CD1c-positive myeloid dendritic cell (primary cell): ENCODE measurements around the gene KCNK10.

Source experiments
- DNase-seq: peaks from one replicate; pipeline ENCODE4 v3.0.0-alpha.2; 2016; ENCODE audit errors: extremely low spot score

KCNK10 gene

DNA sequence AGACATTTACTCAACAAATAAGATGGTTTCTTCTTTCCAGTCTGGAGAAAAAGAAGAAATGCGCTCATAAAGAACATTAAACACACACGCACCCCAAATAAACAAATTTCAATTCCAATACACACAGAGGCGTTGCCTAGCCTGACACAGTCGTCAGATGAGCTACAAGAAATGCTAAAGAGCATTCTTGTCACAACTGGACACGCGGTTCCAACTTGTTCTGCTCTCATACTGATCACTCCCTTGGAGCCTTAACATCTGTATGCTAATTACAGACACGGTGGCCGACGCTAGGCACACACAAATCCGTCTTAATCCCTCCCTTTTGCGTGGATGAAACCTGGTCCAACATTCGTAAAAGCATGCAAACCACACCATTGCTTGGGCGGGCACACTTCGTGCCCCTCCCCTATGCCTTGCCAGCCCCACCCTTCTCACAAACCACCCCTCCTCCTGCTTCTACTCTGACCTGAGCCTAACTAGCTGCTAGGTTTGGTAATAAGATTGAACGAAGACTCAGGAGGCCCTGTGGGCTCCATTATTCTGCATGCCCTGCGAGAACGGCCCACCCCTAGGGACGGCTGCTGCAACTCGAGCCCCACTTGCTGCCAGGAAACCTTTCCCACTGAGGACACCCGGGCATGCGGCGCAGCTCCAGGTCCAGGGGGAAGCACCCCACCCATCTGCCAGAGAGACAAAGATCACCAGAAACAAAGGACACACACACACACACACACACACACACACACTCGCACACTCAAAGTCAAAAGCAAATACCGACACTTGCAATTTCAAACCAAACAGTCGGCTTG, 1.2 kb downstream of the KCNK10 start:
- DNase-seq, result no peak

DNA sequence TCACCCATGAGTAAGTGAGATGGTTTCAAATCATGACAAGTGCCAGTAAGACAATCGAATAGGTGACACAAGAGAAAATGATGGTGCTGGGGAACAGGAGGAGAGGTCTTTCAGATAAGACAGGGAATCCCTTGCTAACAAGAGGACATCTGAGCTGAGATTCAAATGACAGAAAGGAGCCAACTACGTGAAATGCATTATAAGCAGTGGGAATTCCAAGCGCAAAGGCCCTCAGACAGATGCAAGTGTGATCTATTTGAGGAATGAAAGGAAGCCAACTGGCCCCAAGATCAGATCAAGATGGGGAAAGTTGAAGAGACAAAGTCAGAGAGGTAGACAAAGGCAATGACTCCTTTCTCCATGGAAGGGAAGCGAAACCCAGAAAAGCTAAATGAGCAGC, 4.7 kb downstream of the KCNK10 start:
- no peak for DNase-seq

DNA sequence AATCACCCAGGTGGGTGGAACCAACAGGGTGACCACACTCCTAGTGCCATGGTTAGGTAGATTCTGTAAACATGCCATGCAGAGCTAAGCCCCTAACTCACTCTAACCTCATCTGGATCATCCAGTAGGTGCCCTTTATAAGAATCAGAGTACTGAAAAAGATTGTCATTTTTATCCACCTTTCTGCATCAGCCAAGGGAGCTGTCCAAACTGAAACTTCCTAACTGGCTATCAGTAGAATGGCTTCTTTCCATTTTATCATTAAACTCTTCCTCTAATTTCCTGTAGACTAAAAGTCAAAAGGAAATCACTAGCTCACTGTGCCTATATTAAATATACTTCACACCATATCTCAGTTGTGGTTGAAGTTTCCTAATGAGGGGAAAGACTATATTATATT, 6.5 kb downstream of the KCNK10 start:
- no peak for DNase-seq

DNA sequence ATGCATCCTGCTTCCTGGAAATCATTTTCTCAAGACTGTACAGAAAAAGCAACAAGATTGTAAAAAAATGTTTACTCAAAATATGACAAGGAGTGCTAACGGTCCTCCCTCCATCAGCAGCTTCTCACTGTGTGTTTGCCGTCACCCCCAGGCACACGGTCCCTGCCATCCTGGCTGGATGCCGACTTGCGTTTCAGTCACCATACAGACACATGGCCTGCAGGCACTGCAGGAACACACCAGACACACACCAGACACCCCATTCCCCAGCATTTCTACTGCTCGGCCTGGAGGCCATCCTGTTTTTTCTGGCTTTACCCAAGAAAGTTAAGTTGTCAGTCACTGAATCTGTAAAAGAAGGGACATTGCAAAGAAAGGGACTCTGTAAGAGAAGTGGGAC, 10.8 kb downstream of the KCNK10 start:
- no peak for DNase-seq

DNA sequence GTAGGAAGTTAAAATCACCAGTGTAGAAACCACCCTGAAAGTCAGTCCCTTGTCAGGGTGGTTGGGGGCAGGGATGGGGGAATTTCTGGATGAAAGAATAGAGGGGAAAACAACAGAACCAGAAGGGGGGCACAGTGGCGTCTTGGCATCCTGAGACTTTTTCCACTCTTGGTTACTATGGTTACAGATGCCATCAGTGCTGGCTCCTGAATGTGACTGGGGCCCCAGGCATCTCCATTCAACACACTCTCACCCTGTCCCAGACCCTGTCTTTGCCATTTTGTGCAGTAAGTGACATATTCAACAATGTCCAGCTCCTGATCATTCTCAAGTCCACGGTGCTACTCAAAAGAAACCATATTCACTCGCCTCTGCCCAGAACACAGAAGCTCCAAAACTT, 11.3 kb downstream of the KCNK10 start:
- no peak for DNase-seq

DNA sequence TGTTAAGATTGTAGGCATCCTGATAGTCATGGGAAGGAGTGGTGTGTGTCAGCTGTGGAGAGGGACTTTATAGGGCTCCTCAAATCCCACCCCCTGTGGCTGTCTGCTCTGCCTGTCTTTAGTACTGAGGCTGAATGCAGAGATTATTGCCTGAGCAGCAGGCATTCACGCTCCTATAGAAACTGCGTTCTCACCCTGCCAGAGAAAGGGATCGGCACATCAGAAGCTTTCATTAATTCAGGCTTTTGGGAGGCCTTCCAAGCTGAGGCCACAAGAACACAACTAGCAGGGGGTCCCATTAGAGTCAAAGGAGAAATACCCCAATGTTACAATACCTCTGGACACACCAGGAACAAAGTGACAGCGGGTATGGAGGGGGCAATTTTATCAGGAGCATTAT, 12.6 kb downstream of the KCNK10 start:
- no peak for DNase-seq

DNA sequence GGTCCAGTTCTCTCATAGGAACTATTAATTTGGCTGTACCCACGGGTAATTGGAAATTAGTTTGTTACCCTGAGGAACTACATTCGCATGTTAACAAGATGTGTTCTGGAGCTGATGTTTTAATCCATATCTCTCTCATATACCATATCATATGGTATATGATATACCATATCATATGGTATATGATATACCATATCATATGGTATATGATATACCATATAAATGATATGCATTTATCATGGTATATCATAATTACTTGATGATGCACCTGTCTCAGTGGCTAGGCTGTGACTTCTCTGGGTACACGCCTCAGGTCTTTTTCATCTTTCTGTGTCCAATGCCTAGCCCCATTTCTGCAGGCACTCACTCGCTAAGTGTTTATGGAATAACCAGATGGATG, 13.0 kb downstream of the KCNK10 start:
- no peak for DNase-seq

DNA sequence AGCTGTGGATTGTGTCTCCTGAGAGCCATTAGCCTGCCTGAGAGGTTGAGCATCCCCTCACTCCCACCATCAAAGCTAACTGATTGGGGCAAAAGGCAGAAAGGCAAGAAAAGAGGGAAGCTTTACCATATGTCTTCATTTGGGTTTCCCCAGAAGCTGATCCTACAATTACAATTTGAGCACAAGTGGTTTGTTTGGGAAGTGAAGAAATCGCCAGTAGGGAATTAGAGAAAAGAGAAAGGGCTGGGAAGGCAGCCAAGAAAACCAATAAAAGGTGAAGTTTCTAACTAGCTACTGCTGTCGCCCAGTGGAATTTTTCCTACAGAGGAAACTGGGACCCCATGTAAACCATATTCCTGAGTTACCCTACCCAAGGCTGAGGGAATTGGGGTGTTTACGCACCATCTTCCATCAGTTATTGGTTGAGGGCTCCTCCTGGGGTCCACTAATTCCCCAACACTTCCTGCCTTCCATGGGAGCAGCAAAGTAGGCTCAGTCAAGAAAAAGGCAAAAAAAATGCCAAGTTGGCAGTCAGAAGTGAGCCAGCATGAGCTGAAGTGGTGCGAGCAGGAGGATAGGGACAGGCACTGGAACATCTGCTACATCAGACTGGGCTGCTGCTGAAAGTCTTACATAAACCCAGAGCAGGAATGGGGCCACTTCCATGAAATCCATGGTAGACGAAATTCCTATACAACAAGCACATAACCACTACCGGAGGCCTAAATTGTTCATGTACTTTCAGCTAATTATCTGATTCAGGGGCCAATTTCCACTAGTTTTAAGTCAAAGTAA, 17.3 kb downstream of the KCNK10 start:
- no peak for DNase-seq

DNA sequence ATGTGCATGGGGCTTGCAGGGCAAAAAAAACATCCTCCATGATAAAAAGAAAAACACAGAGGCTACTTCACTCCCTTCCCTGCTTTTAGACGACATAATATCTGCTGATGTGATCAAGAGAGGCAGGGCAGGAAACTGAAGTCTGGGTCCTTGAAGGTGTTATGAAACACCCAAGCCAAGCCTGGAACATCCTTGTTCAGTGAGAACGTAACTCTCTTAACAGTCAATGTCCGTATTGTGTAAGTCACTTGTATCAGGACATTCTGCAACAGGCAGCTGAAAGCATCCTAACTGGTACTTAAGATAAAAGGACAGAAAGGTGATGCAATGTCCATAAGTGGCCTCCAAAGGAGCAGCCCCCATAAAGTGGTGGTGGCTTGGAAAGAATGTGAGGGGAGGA, 20.0 kb downstream of the KCNK10 start:
- no peak for DNase-seq

DNA sequence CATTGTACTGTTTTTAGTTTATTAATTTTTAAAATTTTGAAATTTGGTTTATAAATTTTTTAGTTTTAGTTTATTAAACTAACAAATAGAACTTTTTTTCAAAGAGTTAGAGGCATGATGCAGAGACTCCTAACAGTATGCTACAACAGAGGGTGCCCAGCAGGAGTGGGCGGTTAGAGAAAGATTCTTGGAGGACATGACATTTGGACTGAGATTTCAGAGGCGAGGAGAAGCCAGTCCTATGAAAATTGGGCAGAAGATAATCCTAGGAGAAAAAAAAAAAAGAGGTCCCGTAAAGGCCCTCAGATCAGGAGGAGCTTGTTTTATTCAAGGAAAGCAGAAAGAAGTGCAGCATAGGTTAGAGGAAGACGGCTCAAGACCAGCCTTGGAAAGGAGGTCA, 21.7 kb downstream of the KCNK10 start:
- DNase-seq, result no peak

DNA sequence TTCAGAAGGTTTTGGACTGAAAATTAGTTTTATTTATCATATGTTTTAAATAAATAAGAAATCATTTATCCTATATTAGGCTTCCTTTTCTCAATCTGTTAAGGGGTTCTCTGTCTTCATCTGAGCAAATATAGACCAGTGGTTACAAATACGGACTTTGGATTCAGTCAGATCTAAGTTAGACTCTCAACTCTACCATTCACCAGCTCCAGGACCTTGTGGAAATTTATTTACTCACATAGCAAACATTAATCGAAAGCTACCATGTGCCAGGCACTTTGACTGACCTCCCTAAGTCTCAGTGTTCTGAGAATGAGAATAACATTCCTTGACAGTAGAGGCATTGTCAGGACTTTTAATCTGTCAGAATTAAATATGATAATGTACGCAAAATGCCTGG, 22.3 kb downstream of the KCNK10 start:
- no peak for DNase-seq

DNA sequence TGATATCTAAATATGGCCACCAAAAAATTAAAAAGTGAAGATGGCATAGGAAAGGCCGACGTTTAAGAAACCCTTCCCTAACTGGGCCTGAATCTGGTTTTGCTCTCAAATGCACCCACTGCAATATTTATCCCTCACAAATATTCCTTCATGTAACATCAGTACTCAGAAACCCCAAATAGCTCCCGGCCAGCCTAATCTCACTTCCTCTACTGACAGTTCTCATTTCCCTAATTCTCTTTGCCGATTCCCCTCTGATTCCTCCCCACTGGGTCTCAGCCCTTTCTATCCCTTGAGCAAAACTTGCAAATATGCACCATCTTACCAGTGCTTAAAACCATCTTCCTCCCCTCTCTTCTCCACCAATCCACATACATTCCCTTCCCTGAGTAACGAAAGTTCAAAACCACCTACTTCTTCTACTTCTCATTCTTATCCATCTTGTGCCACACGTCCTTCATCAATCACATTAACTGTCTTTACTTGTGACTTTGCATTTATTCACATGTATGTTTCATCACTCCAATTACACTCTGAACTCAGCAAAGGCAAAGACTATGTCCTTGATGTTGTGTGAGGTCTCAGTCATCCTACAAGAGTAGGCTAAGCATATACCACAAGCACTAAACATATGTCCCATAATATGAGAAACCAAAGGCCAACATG, 23.1 kb downstream of the KCNK10 start:
- peak; percentile 75 for DNase-seq

DNA sequence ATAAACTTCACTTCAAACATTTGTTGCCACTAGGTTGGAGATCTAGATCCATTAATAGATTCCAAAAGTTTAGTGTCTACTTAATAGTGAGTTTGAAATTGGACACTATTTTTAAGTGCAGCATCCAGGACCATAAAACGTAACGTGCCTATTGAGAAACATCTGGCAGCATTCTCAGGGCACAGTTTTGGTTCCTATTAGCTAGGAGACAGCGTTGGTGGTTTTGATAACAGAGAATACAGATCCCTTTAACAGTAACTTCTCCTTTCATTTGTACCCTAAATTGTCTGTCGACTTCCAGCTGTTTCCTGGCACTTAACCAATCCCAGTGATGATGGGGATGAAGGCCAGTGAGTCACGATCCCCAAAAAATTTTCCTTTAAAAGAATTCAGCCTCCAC, 25.8 kb downstream of the KCNK10 start:
- DNase-seq, result peak; percentile 77

DNA sequence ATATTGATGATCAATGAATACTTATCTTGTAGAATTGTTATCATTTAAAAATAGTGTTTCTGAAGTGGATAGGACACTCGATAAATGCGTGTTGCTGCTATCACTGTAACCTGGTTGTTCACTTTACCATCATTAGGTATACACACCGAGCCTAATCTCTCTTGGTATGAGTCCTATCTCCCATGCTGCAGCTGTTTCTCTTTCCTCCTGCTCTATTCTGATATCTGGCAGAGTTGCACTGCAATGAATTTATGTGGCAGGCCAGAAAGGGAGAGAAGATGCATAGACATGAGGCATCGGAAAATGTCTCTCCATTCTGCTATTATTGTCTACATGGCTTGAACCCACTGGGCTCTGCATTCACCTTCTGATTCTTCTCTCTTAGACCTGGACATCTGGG, 26.7 kb downstream of the KCNK10 start:
- no peak for DNase-seq

DNA sequence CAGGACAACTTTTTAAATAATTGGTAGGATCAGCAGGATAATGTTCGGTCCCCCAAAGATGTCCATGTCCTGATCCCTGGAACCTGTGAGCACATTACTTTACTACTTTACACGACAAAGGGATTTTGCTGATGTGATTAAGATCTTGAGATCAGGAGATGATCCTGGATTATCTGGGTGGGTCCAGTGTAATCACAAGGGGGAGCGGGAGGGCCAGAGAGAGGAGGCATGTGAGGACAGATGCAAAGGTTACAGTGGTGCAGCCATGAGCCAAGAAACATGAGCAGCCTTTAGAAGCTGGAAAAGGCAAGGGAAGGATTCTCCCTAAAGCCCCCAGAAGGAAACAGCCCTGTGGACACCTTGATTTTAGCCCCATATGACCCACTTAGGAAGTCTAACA, 33.1 kb downstream of the KCNK10 start:
- no peak for DNase-seq

DNA sequence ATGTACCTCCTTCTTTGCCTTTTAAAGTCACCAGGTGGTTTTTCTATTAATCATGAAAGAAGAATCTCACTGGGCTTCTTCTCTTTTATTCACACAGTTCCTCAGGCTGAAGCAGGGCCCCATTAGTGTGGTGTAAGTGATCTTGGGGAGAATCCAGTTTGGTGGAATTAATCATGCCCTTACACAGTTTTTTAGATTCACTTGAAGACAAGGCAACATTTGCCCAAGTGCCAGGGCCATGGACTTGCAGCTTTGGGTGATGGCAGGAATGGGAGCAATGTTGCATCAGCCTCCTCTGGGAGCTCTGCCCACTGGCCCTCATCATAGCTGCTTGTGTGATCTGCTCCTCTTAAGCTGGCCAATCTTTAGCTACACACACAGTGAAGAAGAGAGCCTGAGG, 33.8 kb downstream of the KCNK10 start:
- no peak for DNase-seq

DNA sequence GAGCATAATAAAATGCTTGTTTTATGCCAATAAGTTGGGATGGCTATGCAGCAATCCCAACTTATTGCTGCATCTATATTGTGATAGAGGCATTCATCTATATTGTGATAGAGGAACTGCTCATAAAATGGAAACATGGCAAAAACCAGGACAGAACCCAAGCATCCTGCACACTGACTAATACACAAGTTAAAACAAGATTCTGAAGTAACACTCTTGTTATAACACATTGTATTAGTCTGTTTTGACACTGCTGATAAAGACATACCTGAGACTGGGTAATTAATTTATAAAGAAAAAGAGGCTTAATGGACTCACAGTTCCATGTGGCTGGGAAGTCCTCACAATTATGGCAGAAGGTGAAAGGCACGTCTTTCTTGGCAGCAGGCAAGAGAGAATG, 36.8 kb downstream of the KCNK10 start:
- DNase-seq, result no peak

DNA sequence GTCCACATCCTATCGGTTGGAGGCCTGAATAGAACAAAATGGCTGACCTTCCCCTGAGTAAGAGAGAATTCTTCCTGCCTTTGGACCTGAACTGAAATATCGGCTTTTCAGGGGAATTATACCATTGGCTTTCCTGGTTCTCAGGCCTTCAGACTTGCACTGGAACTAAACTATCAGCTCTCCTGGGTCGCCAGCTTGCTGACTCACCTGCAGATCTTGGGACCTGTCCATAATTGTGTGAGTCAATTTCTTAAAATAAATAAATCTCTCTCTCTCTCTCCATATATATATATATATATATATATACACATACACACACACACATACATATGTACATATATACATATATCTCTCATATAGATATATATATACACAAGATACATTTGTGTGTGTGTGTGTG, 41.6 kb downstream of the KCNK10 start:
- DNase-seq, result no peak

DNA sequence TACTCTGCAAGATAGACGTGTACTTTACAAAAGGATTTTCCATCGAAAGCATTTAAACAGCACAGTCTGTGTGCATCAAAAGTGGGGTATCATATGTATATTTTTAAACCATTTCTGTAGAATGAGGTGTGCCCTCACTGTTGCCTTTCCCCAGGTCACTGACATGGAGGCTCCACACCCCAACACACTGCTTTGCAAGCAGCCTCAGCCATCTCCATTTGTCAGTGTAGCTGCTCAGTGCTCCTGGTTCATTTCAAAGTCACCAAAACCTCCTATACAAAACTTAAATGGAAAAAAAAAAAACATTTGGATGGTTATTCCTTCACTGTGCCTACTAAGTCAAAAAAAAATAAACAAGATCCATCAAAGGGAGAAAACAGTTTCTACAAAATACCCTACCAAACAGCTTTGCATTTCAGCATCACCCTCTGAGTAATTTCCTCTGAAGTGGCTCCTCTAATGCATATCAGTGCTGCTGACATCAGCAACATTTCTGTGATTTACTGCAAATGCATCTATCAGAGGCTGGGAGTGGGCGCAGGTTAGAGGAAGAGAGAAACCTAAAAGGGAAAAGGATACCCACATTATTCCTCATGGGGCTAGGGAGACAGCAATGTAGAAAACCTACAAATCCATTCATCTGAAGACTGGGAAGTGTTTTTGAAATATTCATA, 46.0 kb downstream of the KCNK10 start:
- no peak for DNase-seq

DNA sequence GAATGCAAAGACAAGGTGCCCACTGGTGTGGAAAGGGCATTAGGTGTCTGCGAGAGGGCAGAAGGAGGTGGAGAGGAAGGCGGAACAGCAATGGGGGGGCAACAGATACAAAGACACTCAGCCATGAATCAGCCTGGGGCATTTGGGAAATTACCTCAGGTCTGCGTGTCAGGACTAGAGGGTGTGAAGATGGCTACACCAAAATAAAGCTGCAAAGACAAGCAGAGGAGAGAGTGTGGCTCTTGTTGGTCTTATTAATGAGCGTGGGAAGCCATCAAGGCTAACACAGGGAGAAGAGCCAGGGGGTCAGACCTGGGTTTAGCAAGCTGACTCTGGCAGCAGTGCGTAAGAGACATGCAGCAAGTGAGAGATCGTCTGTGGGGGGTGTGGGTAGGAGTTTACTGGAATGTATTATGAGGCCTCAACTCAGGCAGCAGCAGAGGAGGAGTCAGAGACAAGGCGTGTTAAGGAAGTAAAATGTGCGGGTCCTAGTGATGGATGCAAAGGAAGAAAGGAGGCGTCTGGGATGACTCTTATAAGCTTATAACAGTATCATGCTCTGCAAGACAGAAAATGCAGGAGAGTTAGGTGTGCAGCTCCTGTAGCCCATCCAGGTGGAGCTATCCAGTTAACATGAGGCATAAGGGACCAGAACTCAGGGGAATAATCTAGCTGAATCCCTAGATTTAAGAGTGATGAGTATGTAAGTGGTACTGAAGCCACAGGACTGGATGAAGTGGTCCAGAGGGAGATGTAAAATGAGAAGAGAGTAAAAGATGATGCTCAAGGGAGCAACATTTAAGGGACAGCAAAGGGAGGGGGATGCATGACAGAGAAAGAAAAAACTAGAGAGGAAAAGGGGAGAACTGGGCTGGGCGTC, 50.4 kb downstream of the KCNK10 start:
- DNase-seq, result no peak

DNA sequence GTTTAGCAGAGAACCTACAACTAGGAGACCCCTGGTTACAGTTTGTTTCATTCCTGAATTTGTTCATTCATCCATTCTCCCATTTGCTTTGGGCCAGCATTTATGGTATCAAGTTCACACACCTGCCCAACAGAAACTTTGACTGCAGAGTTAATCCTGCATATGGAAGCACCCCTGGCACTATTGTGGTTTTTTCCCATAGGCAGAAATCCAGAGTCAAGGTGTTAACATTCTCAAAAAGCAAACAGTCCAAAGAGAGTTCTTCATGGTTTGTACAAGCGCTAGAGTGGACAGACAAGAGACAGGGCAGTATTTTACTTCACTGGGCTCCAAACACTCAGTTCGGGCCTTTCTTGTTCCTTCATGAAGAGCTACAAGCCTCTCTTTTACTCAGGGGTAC, 51.9 kb downstream of the KCNK10 start:
- DNase-seq, result no peak
